K562 (cell line): ENCODE measurements around the gene USP12. TPM values are rescaled to one million over a fixed set of nuclear protein-coding genes. Genes with fewer than 3 reads are reported as not detected.

Experiments
- CLOCK ChIP-seq: fragments of 250-450 bp; sonication (Bioruptor Pico); IDR thresholded peaks from 2 replicates; pipeline ENCODE4 v1.4.0; 2020; ENCODE audit warnings: mild to moderate bottlenecking, moderate library complexity, borderline replicate concordance
- ETS2 ChIP-seq: IDR thresholded peaks from 2 replicates; pipeline ENCODE4 v1.6.1; 2016; ENCODE audit warnings: borderline replicate concordance, missing genetic modification characterization, mild to moderate bottlenecking, moderate library complexity, missing compliant biosample characterization; ENCODE audit not compliant: poor library complexity, severe bottlenecking
- SAP30 ChIP-seq: fragments of 200-600 bp; sonication (generic); IDR thresholded peaks from 2 replicates; pipeline ENCODE4 v1.6.1; 2012; ENCODE audit warnings: borderline replicate concordance, low read depth, mild to moderate bottlenecking, moderate library complexity, low read length, control low read depth, inconsistent platforms; ENCODE audit not compliant: insufficient read depth, poor library complexity, severe bottlenecking
- SRSF7 ChIP-seq: fragments of 200-400 bp; formaldehyde crosslinking; optimal IDR thresholded peaks from 2 replicates; pipeline ENCODE3; 2017; ENCODE audit warnings: mild to moderate bottlenecking, low read depth, low read length
- TARDBP ChIP-seq: fragments of 450-650 bp; IDR thresholded peaks from 2 replicates; pipeline ENCODE4 v1.6.1; 2016
- ZBTB26 ChIP-seq: fragments of 450-650 bp; formaldehyde crosslinking; IDR thresholded peaks from 2 replicates; pipeline ENCODE4 v1.4.0; 2022; ENCODE audit warnings: missing genetic modification characterization
- ZNF668 ChIP-seq: fragments of 250-450 bp; sonication (Bioruptor Pico); IDR thresholded peaks from 2 replicates; pipeline ENCODE4 v1.8.0; 2022; ENCODE audit warnings: mild to moderate bottlenecking, inconsistent platforms
- polyA plus RNA-seq, 8 experiments: library from polyadenylated mRNA; depleted of rRNA in 4 of 8; stranded (reverse) in 5 of 8; unstranded in 3 of 8; fragments of >200 nt; fragmentation: Nextera tagmentation in 2 of 8; fragmentation: Illumina TruSeq in 1 of 8; extraction: Ambion mirVana in 2 of 8; extraction: Trizol in 1 of 8; gene quantifications; 2 replicates each; pipeline versions ENCODE4 v1.2.1 to v1.2.3, GENCODE V29; 2011 to 2014; ENCODE audit warnings: inconsistent platforms in 1 of 8, missing spikeins in 1 of 8
- total RNA-seq, 7 experiments: library from RNA; depleted of rRNA in 6 of 7; stranded (reverse); fragments of >200 nt in 6 of 7; fragmentation: Illumina TruSeq in 2 of 7; extraction: Trizol in 2 of 7; gene quantifications; 2 replicates each; pipeline versions ENCODE4 v1.2.1 to v1.2.3, GENCODE V29; 2011 to 2021; ENCODE audit warnings: low replicate concordance in 1 of 7
- TF ChIP-seq, protein P1 (sequence below): fragments of 450-650 bp; conservative IDR thresholded peaks from 2 replicates; pipeline ENCODE4 v1.6.1; 2016; ENCODE audit warnings: missing genetic modification characterization, low read depth, mild to moderate bottlenecking, control low read depth, missing compliant biosample characterization

Gene USP12
- total and polyA plus RNA-seq, 9 of the 15 experiments (the other 6 are each of a cell fraction or from before 2014, with no cell fraction given) = 1.8 to 20.5 (median 13.3) TPM

GRCh38 chr13:27137759-27138158 is 33.9 kb downstream of the USP12 start (continued):
- TF ChIP-seq CLOCK (CRISPR knock-in tag) (no peak), TARDBP (no peak), SAP30 (no peak), SRSF7 (no peak), ETS2 (tag) (no peak), ZNF668 (CRISPR knock-in tag) (no peak), ZBTB26 (CRISPR knock-in tag) (no peak)
- TF ChIP-seq, protein P1, sequence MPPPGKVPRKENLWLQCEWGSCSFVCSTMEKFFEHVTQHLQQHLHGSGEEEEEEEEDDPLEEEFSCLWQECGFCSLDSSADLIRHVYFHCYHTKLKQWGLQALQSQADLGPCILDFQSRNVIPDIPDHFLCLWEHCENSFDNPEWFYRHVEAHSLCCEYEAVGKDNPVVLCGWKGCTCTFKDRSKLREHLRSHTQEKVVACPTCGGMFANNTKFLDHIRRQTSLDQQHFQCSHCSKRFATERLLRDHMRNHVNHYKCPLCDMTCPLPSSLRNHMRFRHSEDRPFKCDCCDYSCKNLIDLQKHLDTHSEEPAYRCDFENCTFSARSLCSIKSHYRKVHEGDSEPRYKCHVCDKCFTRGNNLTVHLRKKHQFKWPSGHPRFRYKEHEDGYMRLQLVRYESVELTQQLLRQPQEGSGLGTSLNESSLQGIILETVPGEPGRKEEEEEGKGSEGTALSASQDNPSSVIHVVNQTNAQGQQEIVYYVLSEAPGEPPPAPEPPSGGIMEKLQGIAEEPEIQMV = no peak
